ENCODE measurements around the gene OR6N2.

OR6N2 gene

GRCh38 chr1:158781104-158781503, at the start of gene OR6N2:
Gene OR6N2, minus strand, starts transcription at chr1:158781204. Its CDS starts 3,569 bp downstream, at chr1:158777635.
- in situ Hi-C loops (cut with HindIII; ENCODE audit: low sequenced_read_pairs) = no loop called here

- in situ Hi-C loops (cut with HindIII; ENCODE audit: low sequenced_read_pairs) = no loop called here
These were observed 49.2 kb upstream of the OR6N2 start for GRCh38 chr1:158830074-158830677.

DNA sequence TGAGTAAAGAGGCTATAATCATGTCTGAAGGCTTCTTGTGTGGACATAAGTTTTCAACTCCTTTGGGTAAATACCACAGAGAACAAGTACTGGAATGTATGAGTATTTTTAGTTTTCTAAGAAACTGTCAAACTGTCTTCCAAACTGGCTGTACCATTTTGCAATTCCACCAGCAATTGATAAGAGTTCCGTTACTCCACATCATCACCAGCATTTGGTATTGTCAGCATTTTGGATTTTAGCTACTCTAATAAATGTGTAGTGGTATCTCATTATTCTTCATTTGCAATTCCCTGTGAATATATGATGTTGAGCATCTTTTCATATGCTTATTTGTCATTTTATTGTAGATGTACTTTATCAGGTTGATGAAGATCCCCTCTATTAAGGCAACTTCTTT, 40.7 kb upstream of the OR6N2 start:
- in situ Hi-C loops (cut with HindIII; ENCODE audit: low sequenced_read_pairs) = no loop called here

- in situ Hi-C loops (cut with HindIII; ENCODE audit: low sequenced_read_pairs) = loop anchor here (5.0 kb wide), 1 partner anchor 63 kb away; no protein-coding TSS in a partner anchor
These were observed 38.7 kb upstream of the OR6N2 start for GRCh38 chr1:158819461-158820443.

DNA sequence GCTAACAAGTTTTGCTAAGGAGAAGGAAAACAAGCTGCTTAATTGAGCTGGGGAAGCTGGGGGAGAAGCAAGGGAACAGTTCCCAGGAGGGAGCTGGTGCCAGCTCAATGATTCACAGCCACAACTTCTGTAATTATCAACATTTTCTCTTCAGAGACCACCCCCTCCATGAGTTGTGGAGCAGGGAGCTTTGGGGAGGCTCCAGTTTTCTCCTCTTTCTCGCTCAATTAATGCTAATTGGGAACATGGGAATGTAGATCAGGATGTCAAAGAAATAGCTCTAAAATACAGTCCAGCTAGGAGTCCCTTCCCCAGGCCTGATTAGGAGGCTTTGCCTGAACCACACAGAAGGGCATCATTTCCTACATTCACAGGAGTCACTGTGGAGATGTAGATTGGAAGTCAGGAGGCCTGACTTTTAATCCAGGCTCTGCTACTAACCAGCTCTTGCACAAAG, 38.0 kb upstream of the OR6N2 start:
- in situ Hi-C loops (cut with HindIII; ENCODE audit: low sequenced_read_pairs) = loop anchor here (5.0 kb wide), 1 partner anchor 63 kb away; no protein-coding TSS in a partner anchor

- in situ Hi-C loops (cut with HindIII; ENCODE audit: low sequenced_read_pairs) = loop anchor here (5.0 kb wide), 1 partner anchor 64 kb away; no protein-coding TSS in a partner anchor
These were observed 37.6 kb upstream of the OR6N2 start for GRCh38 chr1:158818560-158818959.

DNA sequence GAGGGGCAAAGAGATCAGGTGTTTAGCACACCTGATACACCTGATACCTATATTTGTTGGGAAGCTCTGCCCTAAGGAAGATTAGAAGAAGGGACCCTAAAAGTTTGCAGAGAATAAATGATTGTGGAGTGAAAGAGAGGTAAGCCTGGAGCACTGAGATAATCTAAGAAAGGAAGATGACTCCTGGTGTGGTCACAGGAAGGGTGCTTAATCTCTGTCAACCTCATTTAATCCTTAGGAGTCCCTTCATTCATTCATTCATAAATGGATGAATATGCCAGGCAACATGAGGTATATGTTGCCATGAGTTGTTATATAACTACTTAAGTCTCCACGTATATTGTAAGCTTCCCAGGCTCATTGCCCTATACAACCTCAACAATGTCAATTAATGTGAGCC, 34.0 kb upstream of the OR6N2 start:
- in situ Hi-C loops (cut with HindIII; ENCODE audit: low sequenced_read_pairs) = loop anchor here (5.0 kb wide), 1 partner anchor 67 kb away; no protein-coding TSS in a partner anchor

DNA sequence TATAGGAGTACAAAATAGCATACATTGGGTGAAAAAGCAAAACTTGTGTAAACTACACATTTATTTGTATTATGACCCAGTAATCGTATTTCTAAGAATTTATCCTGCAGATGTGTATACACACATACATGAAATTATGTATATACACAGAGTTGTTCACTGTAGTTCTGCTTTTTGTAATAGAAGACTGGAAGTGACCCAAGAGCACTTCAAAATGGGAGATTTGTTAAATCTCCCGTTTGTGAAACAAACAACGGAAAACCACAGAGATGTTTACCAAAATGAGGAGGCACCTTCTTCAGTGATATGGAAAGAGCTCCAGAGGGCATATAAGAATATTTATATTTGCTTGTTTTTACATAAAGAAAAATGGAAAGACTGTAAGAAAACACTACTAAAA, 32.2 kb upstream of the OR6N2 start:
- in situ Hi-C loops (cut with HindIII; ENCODE audit: low sequenced_read_pairs) = no loop called here

- in situ Hi-C loops (cut with HindIII; ENCODE audit: low sequenced_read_pairs) = no loop called here
These were observed 31.3 kb upstream of the OR6N2 start for GRCh38 chr1:158812336-158812735.

- in situ Hi-C loops (cut with HindIII; ENCODE audit: low sequenced_read_pairs) = no loop called here
These were observed 29.3 kb upstream of the OR6N2 start for GRCh38 chr1:158810311-158810710.

DNA sequence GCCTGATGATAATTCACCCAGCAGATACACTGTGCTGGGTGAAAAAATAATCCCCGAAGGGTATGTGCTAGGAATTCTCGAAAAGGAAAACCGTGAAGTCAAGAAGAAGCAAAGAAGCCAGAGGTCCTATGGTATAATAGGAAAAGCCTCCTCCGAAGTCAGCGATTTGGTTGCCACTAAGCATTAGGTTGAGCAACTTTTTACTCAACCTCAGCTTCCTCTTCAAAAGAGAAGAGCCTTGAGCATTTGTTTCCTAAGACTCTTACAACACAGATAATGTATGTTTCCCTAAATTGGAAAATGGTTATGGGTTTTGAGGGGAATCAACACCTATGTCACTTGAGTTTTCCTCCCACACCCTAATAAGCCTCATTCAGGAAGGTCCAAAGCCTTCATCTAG, 28.9 kb upstream of the OR6N2 start:
- in situ Hi-C loops (cut with HindIII; ENCODE audit: low sequenced_read_pairs) = no loop called here

- in situ Hi-C loops (cut with HindIII; ENCODE audit: low sequenced_read_pairs) = no loop called here
These were observed 28.3 kb upstream of the OR6N2 start for GRCh38 chr1:158809256-158809655.

GRCh38 chr1:158806916-158807536, 26.0 kb upstream of the OR6N2 start:
- in situ Hi-C loops (cut with HindIII; ENCODE audit: low sequenced_read_pairs) = no loop called here

- in situ Hi-C loops (cut with HindIII; ENCODE audit: low sequenced_read_pairs) = no loop called here
These were observed 22.7 kb upstream of the OR6N2 start for GRCh38 chr1:158803678-158804077.

- in situ Hi-C loops (cut with HindIII; ENCODE audit: low sequenced_read_pairs) = no loop called here
These were observed 20.4 kb upstream of the OR6N2 start for GRCh38 chr1:158801396-158801795.

DNA sequence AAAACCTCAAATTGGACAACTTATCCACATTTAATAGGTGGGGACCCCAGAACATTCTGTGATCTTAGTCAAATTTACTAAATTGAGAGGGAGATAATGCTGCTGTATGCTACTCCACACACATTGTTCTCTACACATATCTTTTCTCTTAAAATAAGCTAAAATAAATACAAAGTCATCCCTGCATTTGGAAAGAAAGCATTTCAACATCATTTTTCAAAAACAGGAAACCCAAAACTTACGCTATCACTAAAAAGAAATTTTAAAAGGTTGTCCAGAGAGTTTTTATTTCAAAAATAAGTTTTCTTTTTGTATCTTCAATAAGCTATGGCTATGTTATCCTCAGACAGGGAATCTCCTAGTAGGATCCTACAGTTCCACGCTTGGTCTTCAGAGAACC, 19.5 kb upstream of the OR6N2 start:
- in situ Hi-C loops (cut with HindIII; ENCODE audit: low sequenced_read_pairs) = no loop called here

DNA sequence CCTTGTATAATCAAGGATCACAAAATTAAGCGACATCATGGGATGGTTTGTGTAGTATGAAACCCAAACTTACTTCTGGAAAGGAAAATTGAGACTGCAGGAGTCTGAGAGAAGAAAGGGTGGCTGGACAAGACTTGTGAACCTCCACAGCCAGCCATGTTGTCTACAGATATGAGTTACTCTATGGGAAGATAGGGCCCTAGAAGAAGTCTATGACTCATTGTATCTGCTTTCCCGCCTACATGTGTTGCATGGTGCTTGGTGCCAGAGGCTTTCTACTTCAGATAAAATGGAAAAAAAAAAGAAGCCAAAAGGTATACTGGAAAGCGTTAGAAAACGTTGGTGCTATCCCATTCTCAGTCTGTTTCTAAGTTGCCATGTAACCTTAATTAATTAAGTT, 18.7 kb upstream of the OR6N2 start:
- in situ Hi-C loops (cut with HindIII; ENCODE audit: low sequenced_read_pairs) = loop anchor here (10.0 kb wide), 1 partner anchor 65 kb away; no protein-coding TSS in a partner anchor

DNA sequence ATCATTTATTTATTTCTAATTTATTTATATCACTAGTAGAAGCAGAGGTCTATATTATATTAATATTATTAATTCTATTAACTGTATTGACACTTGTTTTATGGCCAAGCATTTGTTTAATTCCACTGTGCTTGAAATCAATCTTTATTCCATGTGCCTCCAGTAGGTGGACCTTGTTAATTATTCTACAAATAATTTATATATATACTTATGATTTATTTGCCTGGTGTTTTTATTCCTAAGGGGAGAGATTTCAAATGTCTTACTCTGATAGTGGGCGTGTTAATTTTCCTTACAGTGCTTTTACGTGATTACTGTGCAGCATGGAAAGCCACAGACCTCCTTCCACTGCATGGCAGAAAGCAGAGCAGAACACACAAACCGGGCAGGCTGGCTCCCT, 17.5 kb upstream of the OR6N2 start:
- in situ Hi-C loops (cut with HindIII; ENCODE audit: low sequenced_read_pairs) = loop anchor here (10.0 kb wide), 1 partner anchor 64 kb away; no protein-coding TSS in a partner anchor

DNA sequence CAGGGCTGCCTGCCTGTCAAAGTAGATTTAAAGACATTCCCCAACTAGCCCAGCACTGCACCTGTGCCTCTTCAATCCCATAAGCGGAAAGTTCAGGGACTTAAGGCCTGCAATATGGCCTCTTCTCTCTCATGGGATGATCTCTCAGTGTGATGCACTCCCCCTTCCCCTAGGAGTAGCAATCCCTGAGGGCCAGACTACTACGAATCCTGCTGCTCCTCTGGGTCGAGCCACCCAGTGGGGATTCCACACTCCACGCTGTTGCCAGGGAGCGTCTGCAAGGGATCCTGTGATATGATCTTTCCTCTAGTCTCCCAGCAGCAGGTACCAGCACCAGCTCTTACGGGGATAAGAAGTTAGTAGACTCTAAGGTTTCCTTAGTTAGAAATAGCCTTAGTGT, 13.2 kb upstream of the OR6N2 start:
- in situ Hi-C loops (cut with HindIII; ENCODE audit: low sequenced_read_pairs) = loop anchor here (10.0 kb wide), 1 partner anchor 59 kb away; no protein-coding TSS in a partner anchor

- in situ Hi-C loops (cut with HindIII; ENCODE audit: low sequenced_read_pairs) = loop anchor here (10.0 kb wide), 1 partner anchor 59 kb away; no protein-coding TSS in a partner anchor
These were observed 12.6 kb upstream of the OR6N2 start for GRCh38 chr1:158793604-158794003.
